GM12865 (cell line): ENCODE data around the gene NFIA.

ENCODE experiments used
- DNase-seq: peaks from one replicate; pipeline ENCODE4 v3.0.0; 2010; ENCODE audit warnings: low read depth
- H3K4me3 ChIP-seq: 2 replicates; pipeline ENCODE4 v1.5.1; 2011; ENCODE audit warnings: mild to moderate bottlenecking, low read depth, low read length, control low read depth
- CTCF ChIP-seq: IDR thresholded peaks from 2 replicates; pipeline ENCODE4 v1.5.1; 2011; ENCODE audit warnings: low read length, control low read depth, low read depth, inconsistent platforms; ENCODE audit not compliant: insufficient read depth; ENCODE audit errors: missing control alignments

The NFIA gene

GRCh38 chr1:61293986-61294504 lies 211.7 kb downstream of the NFIA start:
- no peak for DNase-seq
- no peak overlapping the region for H3K4me3 ChIP-seq
- TF ChIP-seq CTCF = no peak

DNA sequence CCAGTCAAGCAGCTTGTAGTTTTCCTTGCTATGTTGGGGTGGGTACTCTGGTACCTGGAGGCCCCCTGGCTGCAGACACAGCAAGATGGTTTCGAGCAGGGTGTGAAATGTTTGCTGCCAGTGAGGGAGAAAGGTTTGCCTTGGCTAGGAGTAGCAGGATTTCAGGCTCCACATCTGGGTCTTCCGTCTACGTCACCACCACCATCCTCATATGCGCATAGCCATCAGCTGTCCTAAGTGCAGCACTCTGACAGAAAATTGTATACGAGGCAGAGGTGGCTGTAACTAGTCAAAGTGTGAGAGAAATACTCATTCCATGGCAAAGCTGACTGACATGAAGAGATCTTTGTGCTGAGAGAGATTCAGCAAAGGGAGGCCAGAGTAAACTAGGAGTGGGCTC lies 212.6 kb downstream of the NFIA start:
- TF ChIP-seq CTCF = no peak
- no peak for DNase-seq

GRCh38 chr1:61295818-61296537 lies 213.6 kb downstream of the NFIA start:
- no peak for DNase-seq
- TF ChIP-seq CTCF = no peak
- no peak overlapping the region for H3K4me3 ChIP-seq

More for the DNA sequence above, 212.6 kb downstream of the NFIA start:
- H3K4me3 ChIP-seq = no peak overlapping the region

- no peak for TF ChIP-seq CTCF
- no peak for DNase-seq
- no peak overlapping the region for H3K4me3 ChIP-seq
These were observed 215.5 kb downstream of the NFIA start for GRCh38 chr1:61297887-61298286.

DNA sequence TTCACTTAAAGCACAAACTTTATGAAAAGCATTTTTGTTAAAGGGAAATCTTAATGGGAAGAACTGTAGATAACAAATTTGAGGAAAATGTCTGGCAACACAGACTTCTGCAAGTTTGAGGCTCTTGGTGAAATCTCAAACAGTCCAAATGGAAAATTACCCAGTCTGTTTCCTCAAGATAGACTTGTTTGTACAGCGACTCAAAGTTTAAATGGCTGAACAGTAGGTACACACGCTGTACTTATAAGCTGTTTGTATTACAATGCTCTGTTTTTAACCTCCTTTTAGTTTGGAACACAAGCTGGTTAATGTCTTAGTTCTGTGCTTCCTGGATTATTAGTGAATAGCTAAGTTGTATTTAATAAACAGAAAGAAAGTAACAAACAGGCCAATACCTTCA lies 217.1 kb downstream of the NFIA start:
- no peak overlapping the region for H3K4me3 ChIP-seq
- TF ChIP-seq CTCF = no peak
- DNase-seq = no peak

DNA sequence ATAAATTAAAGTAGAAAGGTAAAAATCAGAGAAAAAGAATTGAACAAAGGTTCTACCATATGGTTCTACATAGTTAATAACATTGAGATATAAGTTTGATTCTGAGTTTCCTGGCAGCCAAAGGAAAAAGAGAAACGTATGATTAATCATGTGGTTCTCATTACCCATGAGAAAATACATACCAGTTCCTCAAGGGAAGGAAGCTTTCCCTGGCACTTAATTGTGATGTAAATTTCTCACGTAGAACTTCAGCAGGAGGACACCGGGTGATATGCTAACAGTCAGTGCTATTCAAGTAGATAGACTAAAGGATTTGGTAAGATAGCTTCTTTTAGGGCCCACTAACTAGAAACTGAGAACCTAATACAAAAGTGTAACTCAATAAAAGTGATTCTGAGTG lies 218.5 kb downstream of the NFIA start:
- TF ChIP-seq CTCF = no peak
- DNase-seq = no peak
- no peak overlapping the region for H3K4me3 ChIP-seq

- no peak overlapping the region for H3K4me3 ChIP-seq
- peak; percentile 28 for DNase-seq
- TF ChIP-seq CTCF = no peak
These were observed 219.7 kb downstream of the NFIA start for GRCh38 chr1:61301824-61302657.
